ENCODE measurements around the gene TTBK2.

GRCh38 chr15:42820811-42821210 lies 99.8 kb downstream of the TTBK2 start:
- TF ChIP-seq CTCF (IDR thresholded peaks at IDR 0.05) (no peak), POLR2A (IDR thresholded peaks at IDR 0.05) (no peak)

Measured in body of pancreas (tissue), 4 donors.